ENCODE data around the gene FRS2. TPM values are rescaled to one million over a fixed set of nuclear protein-coding genes. Genes with fewer than 3 reads are reported as not detected.

FRS2 gene
- total RNA-seq, 1 donor from 2014 or later = 31.2 TPM

- DNase-seq (ENCODE audit: extremely low read depth, low read depth, low spot score) = no peak
These were observed 143.2 kb downstream of the FRS2 start for GRCh38 chr12:69613351-69613750.

DNA sequence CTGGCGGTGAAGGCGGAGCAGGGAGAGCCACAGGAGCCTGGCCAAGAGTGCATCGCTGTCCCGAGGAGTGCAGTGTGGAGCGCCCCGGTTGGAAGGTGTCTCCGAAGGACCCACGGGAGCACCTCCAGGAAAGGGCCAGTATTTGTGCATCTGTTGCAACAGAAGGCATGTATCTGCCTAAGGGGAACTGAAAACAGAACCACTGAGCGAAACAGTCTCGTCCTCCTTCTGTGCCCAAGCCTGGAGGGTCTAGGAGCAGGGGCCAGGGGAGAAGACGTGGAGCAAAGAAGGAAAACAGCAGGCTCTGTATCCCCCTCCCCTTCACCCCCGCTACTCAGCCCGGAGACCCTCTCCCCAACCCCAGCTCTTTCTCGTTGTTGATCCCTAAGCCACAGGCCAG is 145.8 kb downstream of the FRS2 start:
- no peak for DNase-seq (ENCODE audit: extremely low read depth, low read depth, low spot score)

DNA sequence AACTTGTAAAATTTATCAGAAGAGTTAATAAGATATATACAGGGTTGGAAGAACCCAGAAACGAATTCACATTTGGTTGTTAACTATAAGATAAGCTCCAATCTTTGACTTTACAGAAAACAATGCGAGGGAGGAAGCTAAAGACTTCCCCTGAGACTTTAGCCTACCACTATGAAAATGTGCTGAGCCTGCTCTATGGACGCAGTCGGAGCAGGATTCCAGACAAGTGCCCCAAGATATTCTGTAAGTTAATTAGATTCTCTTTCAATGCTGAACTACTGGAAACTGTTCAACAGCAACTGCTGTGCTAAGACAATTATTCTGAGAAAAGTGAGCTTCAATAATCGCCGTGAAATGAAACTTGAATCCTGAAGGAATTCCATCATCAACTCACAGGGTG is 148.9 kb downstream of the FRS2 start:
- no peak for DNase-seq (ENCODE audit: extremely low read depth, low read depth, low spot score)

DNA sequence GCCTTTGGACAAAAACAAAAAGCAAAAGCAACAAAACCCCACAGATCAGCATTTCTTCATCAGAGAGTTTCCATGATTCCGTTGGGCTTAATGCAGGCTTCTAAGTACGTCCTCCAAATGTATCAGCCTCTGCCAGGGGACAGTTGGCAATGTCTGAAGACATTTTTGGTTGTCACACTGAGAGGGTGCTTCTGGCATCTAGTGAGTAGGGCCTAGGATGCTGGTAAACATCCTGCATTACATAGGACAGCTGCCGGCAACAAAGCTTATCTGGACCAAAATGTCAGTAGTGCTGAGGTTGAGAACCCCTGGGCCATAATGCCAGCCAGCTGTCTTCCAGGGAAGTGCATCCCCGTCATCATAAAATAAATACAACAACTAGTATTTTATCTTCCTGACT is 149.9 kb downstream of the FRS2 start:
- DNase-seq (ENCODE audit: extremely low read depth, low read depth, low spot score) = no peak

DNA sequence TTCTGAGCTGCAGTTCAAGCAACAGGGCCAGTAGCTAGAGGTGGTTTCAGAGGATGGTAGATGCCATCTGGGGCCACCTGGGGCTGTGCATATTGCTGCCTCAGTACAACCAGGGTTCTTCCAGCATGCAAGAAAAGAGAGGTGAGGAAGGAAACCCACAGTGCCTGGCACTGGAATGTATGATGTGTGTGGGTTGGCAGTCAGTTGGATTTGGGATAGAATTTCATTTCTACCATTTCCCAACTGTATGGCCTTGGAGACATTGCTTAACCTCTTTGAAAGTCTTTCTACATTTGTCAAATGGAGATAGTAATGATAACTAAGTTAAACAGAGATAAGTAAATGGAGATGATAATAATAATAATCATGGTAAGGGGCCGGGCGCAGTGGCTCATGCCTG is 150.7 kb downstream of the FRS2 start:
- no peak for DNase-seq (ENCODE audit: extremely low read depth, low read depth, low spot score)

GRCh38 chr12:69621551-69621950 is 151.4 kb downstream of the FRS2 start:
- no peak for DNase-seq (ENCODE audit: extremely low read depth, low read depth, low spot score)

DNA sequence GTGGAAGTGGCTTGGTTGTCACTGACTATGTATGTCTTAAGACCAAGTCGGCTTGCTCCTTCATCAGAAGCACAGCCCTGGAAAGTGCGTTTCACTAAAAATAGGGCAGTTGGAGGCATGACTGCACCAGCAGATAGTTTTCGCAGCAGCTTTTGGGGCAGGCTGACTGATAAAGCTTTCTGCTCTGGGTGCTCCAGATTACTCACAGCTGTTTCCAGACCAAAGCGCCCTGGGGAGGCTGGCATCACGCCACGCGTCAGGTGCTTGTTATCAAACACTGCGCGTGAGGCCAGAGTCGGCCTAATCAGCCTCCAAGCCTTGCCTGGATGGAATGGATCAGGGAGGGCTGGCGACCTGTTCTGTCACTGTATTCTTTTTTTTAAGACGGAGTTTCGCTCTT is 153.8 kb downstream of the FRS2 start:
- DNase-seq (ENCODE audit: extremely low read depth, low read depth, low spot score) = no peak

- DNase-seq (ENCODE audit: extremely low read depth, low read depth, low spot score) = no peak
These were observed 157.3 kb downstream of the FRS2 start for GRCh38 chr12:69627501-69627900.

Other genes starting within 250 kb of the FRS2 start
- 28.9 and 29.2 TPM in 2 replicates for gene CPSF6, start 230.8 kb upstream of the FRS2 start, total RNA-seq
- gene LYZ, start 122.0 kb upstream of the FRS2 start, total RNA-seq = not detected in 2 replicates
- 17.9 and 26.6 TPM in 2 replicates for gene YEATS4, start 110.6 kb upstream of the FRS2 start, total RNA-seq
- 148 and 157 TPM in 2 replicates for gene CCT2, start 115.1 kb downstream of the FRS2 start, total RNA-seq
- gene LRRC10, start 140.5 kb downstream of the FRS2 start, total RNA-seq = not detected in 2 replicates
- gene BEST3, start 228.9 kb downstream of the FRS2 start, total RNA-seq = 0.06 and 0.82 TPM in 2 replicates